ENCODE measurements around the gene FLT3.
"Not testable (repeated sequence)": the region's sequence is repeated elsewhere in the genome, so short reads cannot be mapped to it uniquely, and the experiment has no call there.

The FLT3 gene

DNA sequence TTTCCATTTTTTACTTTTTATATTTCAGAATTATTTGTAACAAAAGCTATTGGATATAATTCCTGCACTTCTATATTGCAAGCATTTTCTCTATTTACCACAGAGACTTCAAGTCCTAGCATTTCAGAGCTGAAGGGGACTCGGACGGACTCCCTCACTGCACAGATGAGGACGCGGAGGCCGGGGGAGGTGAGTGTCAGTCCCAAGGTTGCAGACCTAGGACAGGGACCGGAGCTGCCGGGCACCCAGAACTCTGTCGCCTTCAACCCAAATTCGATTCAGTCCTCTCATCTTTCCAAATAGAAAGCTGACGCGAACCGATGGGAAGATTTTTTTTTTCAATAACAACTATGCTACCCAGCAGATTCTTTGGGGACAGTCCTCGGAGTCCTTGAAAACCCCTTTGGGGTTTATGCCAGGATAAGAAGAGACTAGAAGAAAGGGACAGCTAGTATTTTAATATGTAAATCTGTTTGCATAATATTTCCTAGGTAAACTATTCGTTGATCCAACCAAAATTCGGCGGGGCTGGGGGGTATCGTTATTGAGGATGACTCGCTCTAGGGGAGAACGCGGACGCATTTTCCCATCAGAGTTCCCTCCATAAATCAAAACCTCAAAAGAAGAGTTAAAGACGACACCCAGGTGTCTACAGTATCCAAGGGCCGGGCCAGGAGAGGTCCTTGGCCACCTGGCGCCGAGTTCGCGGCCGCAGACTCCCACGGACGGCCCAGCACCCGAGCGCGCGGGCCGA is 803 bp downstream of the FLT3 start:
- DNase-seq, result no peak

DNA sequence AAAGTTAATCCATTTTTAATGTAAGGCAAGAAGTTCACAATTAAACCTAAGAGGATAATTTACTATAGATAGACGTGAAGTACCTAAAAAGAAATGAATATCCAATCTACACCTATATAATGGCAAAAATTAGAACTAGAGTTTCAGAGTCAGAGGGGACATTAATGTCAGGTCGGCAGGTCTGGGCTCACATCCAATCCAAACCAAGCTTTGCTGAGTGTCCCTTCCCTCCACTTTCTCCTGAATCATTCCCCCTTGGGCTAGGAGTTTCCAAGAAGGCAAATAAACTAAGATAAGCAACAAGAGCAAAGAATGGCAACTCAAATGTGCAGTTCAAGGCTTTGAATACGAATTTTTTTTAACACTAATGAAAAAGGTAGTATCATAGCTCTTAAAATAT is 2.9 kb downstream of the FLT3 start:
- DNase-seq, result no peak

- no peak for DNase-seq
Measured at GRCh38 chr13:28094306-28094705, 6.1 kb downstream of the FLT3 start.

GRCh38 chr13:28093881-28094280 is 6.5 kb downstream of the FLT3 start:
- DNase-seq, result no peak

- DNase-seq, result no peak
Measured at GRCh38 chr13:28092431-28092830, 7.9 kb downstream of the FLT3 start.

DNA sequence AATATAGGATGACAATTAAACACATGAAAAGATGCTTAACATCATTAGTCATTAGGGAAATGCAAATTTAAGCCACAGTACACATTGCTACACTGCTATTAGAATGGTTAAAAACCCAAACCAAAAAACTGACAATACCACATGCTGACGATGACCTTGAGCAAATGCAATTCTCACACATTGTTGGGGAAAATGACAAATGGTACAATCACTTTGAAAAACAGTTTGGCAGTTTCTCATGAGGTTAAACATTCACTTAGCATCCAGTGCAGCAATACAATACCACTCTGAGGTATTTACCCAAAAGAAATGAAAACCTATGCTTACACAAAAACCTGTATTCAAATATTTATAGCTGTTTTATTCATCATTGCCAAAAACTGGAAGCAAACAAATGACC is 11.3 kb downstream of the FLT3 start:
- no peak for DNase-seq

DNA sequence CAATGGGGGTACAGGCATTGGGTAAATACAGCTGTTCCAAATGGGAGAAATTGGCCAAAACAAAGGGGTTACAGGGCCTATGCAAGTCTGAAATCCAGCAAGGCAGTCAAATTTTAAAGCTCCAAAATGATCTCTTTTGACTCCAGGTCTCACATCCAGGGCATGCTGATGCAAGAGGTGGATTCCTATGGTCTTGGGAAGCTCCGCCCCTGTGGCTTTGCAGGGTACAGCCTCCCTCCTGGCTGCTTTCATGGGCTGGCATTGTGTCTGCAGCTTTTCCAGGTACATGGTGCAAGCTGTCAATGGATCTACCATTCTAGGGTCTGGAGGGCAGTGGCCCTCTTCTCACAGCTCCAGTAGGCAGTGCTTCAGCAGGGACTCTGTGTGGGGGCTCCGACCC is 22.6 kb downstream of the FLT3 start:
- DNase-seq, result not testable (repeated sequence)

DNA sequence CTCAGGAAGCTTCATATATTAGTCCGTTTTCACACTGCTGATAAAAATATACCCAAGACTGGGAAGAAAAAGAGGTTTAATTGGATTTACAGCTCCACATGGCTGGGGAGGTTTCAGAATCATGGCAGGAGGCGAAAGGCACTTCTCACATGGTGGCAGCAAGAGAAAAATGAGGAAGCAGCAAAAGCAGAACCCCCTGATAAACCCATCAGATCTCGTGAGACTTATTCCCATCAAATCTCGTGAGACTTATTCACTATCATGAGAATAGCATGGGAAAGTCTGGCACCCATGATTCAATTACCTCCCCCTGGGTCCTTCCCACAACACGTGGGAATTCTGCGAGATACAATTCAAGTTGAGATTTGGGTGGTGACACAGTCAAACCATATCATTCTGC is 23.1 kb downstream of the FLT3 start:
- no peak for DNase-seq

- no peak for DNase-seq
Measured at GRCh38 chr13:28071424-28071823, 29.0 kb downstream of the FLT3 start.

DNA sequence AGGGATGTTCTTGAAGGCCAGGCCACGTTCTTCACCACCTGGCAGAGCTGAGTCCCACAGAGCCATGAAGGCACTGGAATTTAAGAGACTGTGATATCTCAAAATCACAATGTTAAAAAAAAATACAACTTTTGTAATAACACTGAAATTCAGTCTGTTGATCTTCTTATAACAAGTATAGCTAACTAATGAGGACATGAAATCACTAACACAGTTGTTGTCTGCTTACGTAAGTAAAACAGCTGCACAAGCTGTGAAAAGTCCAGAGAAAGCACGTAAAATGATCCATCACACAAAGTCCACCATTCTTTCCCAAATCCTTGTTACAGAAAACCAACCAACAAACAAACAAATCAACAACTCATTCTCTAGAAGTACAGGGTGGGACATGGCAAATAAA is 32.9 kb downstream of the FLT3 start:
- DNase-seq, result no peak

- no peak for DNase-seq
Measured at GRCh38 chr13:28058866-28059613, 41.3 kb downstream of the FLT3 start.

DNA sequence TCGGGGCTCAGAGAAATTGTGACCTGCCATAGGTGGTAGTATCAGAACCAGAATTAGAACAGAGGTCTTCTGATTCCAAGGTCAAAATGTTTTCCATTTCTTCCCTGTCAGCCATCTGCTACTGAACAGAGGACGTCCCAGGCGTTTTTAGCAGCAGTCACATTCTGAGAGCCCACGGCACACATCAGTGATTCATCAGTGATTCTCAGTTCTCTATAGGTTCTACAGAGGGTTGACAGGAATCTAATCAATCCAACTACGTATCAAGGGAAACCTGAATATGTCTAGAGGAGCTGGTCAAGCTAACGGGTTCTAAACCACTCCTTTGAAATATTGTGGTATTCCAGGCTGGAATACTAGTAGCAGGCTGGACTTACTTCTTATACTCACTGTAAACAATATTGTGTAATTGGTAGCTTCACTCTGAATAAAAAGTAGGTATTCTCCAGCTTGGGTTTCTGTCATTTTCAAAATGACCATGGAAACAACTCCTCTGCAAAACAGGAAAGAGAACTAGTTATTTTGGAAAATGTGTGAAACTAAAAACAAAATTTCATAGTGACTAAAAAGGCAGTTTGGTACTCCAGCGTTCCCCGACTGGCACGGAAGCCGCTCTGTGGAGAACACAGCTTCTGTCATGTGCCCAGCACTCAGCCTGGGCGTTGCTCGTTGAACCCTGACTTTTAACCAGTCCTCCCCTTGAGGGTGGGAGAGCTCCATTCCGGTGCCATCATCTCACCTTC is 43.2 kb downstream of the FLT3 start:
- DNase-seq, result no peak

DNA sequence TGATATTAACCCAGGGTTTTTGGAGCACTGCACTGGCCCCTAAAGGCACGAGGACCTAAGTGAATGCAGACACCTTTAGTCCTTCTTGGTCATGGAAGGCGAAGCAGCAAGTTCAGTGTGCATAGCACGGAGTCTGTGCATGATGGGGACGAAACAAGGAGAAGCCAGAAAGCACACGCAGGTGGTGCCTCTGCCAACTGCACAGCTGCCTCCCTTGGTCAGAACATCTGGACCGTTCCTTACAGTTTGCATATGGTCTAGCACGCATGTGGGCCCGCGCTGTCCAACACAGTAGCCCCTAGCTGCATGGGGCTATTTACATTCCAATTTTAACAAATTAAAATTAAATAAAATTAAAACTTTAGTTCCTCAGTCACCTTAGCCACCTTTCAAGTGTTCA is 44.0 kb downstream of the FLT3 start:
- no peak for DNase-seq

- DNase-seq, result no peak
Measured at GRCh38 chr13:28055357-28055756, 45.0 kb downstream of the FLT3 start.

DNA sequence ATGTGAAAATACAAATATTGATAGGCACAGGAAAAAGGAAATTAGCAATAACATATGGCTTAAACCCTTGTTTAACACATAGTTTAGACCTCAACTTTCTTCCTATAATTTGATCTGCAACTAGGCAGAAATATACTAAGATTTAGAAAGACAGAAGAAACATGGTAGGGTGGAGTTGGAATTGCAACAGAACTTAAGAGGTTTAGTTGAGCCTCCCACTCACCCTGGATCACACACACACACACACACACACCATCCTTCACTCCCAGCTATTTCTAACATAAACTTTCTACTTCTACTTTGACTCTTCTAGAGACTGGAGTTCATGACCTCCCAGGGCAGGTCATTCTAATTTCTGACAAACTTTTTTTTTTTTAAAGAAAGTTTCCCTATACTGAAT is 47.4 kb downstream of the FLT3 start:
- no peak for DNase-seq

GRCh38 chr13:28049880-28050875 is 50.2 kb downstream of the FLT3 start:
- no peak for DNase-seq

DNA sequence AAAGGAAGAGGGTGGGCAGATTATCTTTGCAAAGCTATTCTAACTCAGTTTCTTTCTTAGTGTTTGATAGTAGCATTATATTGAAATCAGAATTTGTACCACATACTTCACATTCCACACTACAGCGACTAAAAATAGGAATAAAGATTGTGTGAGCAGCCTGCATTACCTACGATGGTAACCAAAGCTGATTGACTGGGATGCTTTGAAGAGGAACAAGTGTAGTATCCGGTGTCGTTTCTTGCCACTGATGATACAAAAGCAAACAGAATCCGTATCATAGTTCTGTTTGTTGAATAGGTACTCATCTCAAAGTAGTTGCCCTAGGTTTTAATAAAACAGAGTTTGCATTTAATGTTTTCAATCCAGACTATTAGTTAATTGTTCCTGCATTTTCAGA is 51.2 kb downstream of the FLT3 start:
- no peak for DNase-seq

DNA sequence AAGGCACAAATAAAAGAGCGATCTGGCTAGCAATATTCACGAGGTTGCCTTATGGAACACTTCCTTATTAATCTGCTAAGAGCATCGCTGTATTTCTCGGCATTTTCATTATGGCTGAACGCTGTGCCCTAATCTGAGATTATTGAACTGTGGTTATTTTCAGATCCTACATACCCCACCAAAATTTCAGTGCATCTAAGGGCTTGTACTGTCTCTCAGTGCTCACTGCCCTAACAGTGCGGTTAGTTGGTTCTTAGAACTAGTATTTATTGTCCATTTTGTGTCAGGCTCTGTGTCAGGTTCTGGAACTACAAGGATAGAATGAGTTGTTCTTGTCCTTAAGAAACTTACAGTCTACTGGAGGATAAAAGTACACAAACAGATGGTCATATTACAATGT is 51.6 kb downstream of the FLT3 start:
- DNase-seq, result no peak

- no peak for DNase-seq
Measured at GRCh38 chr13:28047757-28048388, 52.5 kb downstream of the FLT3 start.

DNA sequence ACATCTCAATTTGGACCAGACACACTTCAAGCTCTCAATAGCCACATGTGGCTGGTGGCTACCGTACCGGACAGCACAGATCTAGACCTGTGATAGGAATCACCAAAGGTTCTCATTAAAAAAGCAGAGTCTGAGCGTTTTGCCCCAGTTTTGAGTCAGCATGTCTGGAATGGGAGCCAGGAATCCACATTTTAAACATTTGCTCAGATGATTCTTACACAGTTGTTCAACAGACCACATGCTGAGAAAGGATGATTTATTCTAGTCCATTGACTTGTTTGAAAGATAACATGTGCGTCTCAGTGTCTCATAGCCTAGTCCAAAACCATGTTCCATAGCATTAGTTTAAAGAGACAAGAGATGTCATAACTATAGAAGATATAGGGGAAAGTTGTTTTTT is 53.4 kb downstream of the FLT3 start:
- no peak for DNase-seq

- DNase-seq, result no peak
Measured at GRCh38 chr13:28045861-28046260, 54.5 kb downstream of the FLT3 start.

- DNase-seq, result no peak
Measured at GRCh38 chr13:28044608-28045007, 55.8 kb downstream of the FLT3 start.
